ENCODE data around the gene GINS1. TPM values are rescaled to one million over a fixed set of nuclear protein-coding genes. Genes with fewer than 3 reads are reported as not detected.

Gene GINS1
- polyA plus RNA-seq, 1 experiment, result 2.7 TPM

- Histone ChIP-seq H3K36me3 (ENCODE audit: control insufficient read depth, insufficient read depth, low read length) (peaks cover 8% of the 10 kb centered on the region), H3K4me3 (ENCODE audit: low read depth, low read length) (no peak overlapping the region), H3K27me3 (ENCODE audit: control insufficient read depth, insufficient read depth, low read length) (no peaks in the 10 kb centered on the region)
- TF ChIP-seq CTCF (IDR thresholded peaks at IDR 0.05; ENCODE audit: insufficient read depth, low read depth, low read length), result no peak
- DNase-seq (ENCODE audit: low read depth), result no peak
- POLR2A ChIA-PET, result no interaction called here
- CTCF ChIA-PET, result interaction anchor here (0.7 kb wide), 1 partner anchor 218 kb away, joined by 3 read pairs; no protein-coding TSS in a partner anchor
Measured at GRCh38 chr20:25464501-25465242, 57.2 kb downstream of the GINS1 start.

- TF ChIP-seq CTCF (IDR thresholded peaks at IDR 0.05; ENCODE audit: insufficient read depth, low read depth, low read length), result no peak
- H3K36me3 ChIP-seq (ENCODE audit: control insufficient read depth, insufficient read depth, low read length), result peaks cover 12% of the 10 kb centered on the region
- POLR2A ChIA-PET, result no interaction called here
- CTCF ChIA-PET, result no interaction called here
- no peak overlapping the region for H3K4me3 ChIP-seq (ENCODE audit: low read depth, low read length)
- H3K27me3 ChIP-seq (ENCODE audit: control insufficient read depth, insufficient read depth, low read length), result no peaks in the 10 kb centered on the region
- DNase-seq (ENCODE audit: low read depth), result no peak
Measured at GRCh38 chr20:25465243-25466135, 58.0 kb downstream of the GINS1 start.

GRCh38 chr20:25466846-25467245, 59.4 kb downstream of the GINS1 start:
- ChIA-PET CTCF (interaction anchor here (1.5 kb wide), 1 partner anchor 8 kb away, joined by 4 read pairs; no protein-coding TSS in a partner anchor), POLR2A (no interaction called here)
- Histone ChIP-seq H3K36me3 (ENCODE audit: control insufficient read depth, insufficient read depth, low read length) (peaks cover 11% of the 10 kb centered on the region), H3K4me3 (ENCODE audit: low read depth, low read length) (no peak overlapping the region), H3K27me3 (ENCODE audit: control insufficient read depth, insufficient read depth, low read length) (no peaks in the 10 kb centered on the region)
- no peak for TF ChIP-seq CTCF (IDR thresholded peaks at IDR 0.05; ENCODE audit: insufficient read depth, low read depth, low read length)
- DNase-seq (ENCODE audit: low read depth), result no peak

GRCh38 chr20:25467441-25467840, 60.0 kb downstream of the GINS1 start:
- POLR2A ChIA-PET, result no interaction called here
- no peak for TF ChIP-seq CTCF (IDR thresholded peaks at IDR 0.05; ENCODE audit: insufficient read depth, low read depth, low read length)

More at GRCh38 chr20:25467441-25467840, 60.0 kb downstream of the GINS1 start:
- Histone ChIP-seq H3K27me3 (ENCODE audit: control insufficient read depth, insufficient read depth, low read length) (no peaks in the 10 kb centered on the region), H3K36me3 (ENCODE audit: control insufficient read depth, insufficient read depth, low read length) (peaks cover 11% of the 10 kb centered on the region), H3K4me3 (ENCODE audit: low read depth, low read length) (no peak overlapping the region)
- CTCF ChIA-PET, result interaction anchor here (1.5 kb wide), 1 partner anchor 9 kb away, joined by 4 read pairs; no protein-coding TSS in a partner anchor
- DNase-seq (ENCODE audit: low read depth), result no peak
